ENCODE results near the gene GCGR. TPM values are rescaled to one million over a fixed set of nuclear protein-coding genes. Genes with fewer than 3 reads are reported as not detected.
A peak's percentile ranks its signal among the peaks of the same experiment; 100 is the strongest.

GCGR gene
- total and polyA plus RNA-seq, 2 of the 13 experiments (the other 11 are each of a cell fraction or from before 2014, with no cell fraction given): 0.04 to 0.13 TPM

DNA sequence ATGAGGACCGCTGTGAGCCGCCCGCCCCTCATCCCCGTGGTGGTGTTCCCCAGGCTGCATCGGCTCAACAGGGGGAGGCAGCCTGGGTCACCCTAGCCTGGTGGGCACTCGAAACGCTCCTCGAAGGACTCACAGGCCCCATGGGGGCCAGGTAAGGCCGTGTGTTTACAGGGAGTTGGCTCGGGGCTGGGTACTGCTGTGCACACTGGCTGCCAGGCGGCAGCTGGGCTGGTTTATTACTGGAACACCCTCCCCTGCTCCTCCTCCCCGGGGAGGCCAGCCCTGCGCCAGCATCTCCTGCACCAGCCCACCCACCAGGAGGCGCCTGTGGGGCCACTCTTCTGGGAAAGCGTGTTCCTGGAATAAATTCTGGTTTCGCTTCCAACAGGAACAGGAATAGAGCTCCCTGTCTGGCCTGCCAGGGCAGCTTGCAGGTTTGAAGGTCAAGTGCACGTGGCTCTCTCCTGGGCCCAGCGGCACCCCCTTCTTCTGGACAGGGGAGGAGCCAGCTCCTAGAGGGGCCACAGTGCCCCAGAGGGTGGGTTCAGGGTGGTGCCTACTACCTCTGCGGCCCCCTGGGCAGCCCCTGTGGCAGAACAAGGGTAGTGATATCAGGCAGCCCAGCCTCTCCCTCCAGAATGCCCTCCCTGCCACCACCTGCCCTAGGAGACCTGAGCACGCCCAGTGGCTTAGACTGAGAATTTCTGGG lies 17.8 kb downstream of the GCGR start (continued):
- TF ChIP-seq, protein P1, sequence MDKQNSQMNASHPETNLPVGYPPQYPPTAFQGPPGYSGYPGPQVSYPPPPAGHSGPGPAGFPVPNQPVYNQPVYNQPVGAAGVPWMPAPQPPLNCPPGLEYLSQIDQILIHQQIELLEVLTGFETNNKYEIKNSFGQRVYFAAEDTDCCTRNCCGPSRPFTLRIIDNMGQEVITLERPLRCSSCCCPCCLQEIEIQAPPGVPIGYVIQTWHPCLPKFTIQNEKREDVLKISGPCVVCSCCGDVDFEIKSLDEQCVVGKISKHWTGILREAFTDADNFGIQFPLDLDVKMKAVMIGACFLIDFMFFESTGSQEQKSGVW (CRISPR knock-in tag; IDR thresholded peaks at IDR 0.05; ENCODE audit: borderline replicate concordance): no peak
- TF ChIP-seq SP5 (CRISPR knock-in tag; IDR thresholded peaks at IDR 0.05; ENCODE audit: borderline replicate concordance, low read depth): 0 out of 2 replicates have a peak, but pooled peaks have one; percentile 27
- no peak for TF ChIP-seq RAD51 (IDR thresholded peaks at IDR 0.05; ENCODE audit: borderline replicate concordance)
- TF ChIP-seq MED8 (CRISPR knock-in tag; IDR thresholded peaks at IDR 0.05; ENCODE audit: insufficient replicate concordance): no peak
- no peak for TF ChIP-seq ZBTB37 (CRISPR knock-in tag; IDR thresholded peaks at IDR 0.05)
- no peak for TF ChIP-seq ZNF839 (CRISPR knock-in tag; IDR thresholded peaks at IDR 0.05; ENCODE audit: borderline replicate concordance)
- 0 out of 2 replicates have a peak, but pooled peaks have one; percentile 32 for TF ChIP-seq PAXIP1 (CRISPR knock-in tag; conservative IDR thresholded peaks at IDR 0.05)
- TF ChIP-seq ZSCAN9 (CRISPR knock-in tag; IDR thresholded peaks at IDR 0.05; ENCODE audit: borderline replicate concordance): no peak
- TF ChIP-seq, protein P2, sequence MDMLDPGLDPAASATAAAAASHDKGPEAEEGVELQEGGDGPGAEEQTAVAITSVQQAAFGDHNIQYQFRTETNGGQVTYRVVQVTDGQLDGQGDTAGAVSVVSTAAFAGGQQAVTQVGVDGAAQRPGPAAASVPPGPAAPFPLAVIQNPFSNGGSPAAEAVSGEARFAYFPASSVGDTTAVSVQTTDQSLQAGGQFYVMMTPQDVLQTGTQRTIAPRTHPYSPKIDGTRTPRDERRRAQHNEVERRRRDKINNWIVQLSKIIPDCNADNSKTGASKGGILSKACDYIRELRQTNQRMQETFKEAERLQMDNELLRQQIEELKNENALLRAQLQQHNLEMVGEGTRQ (IDR thresholded peaks at IDR 0.05; ENCODE audit: low read depth, low read length): no peak
- TF ChIP-seq, protein P2 (CRISPR knock-in tag; IDR thresholded peaks at IDR 0.05; ENCODE audit: borderline replicate concordance): no peak
- 0 out of 2 replicates have a peak, but pooled peaks have one; percentile 9 for TF ChIP-seq ZNF563 (CRISPR knock-in tag; IDR thresholded peaks at IDR 0.05)
- TF ChIP-seq KMT2A (CRISPR knock-in tag; IDR thresholded peaks at IDR 0.05): peak; percentile 42; the same call in 1 of the 2 replicates
- TF ChIP-seq SKI (IDR thresholded peaks at IDR 0.05; ENCODE audit: partially characterized antibody): peak; percentile 85
- TF ChIP-seq ZBTB46 (CRISPR knock-in tag; IDR thresholded peaks at IDR 0.05; ENCODE audit: borderline replicate concordance): no peak
- no peak for TF ChIP-seq WIZ (CRISPR knock-in tag; IDR thresholded peaks at IDR 0.05)
- no peak for TF ChIP-seq ZNF276 (CRISPR knock-in tag; IDR thresholded peaks at IDR 0.05; ENCODE audit: low read depth)

Data from HepG2 (cell line).